ENCODE results near the gene PDE4DIP.
"Not testable (repeated sequence)": the region's sequence is repeated elsewhere in the genome, so short reads cannot be mapped to it uniquely, and the experiment has no call there.

The PDE4DIP gene

GRCh38 chr1:148844220-148844619 lies at the start of gene PDE4DIP:
Gene PDE4DIP, plus strand, starts transcription at chr1:148844428. Its CDS starts 347 bp downstream, at chr1:148844775.
- DNase-seq (ENCODE audit: low spot score), result not testable (repeated sequence)

GRCh38 chr1:148808268-148808928 lies 35.8 kb upstream of the PDE4DIP start:
- not testable (repeated sequence) for DNase-seq (ENCODE audit: low spot score)

- DNase-seq (ENCODE audit: low spot score), result not testable (repeated sequence)
Observed at GRCh38 chr1:148808929-148809283, 35.3 kb upstream of the PDE4DIP start.

- DNase-seq (ENCODE audit: low spot score), result not testable (repeated sequence)
Observed at GRCh38 chr1:148822180-148822579, 22.0 kb upstream of the PDE4DIP start.

GRCh38 chr1:148823822-148824221 lies 20.4 kb upstream of the PDE4DIP start:
- not testable (repeated sequence) for DNase-seq (ENCODE audit: low spot score)

GRCh38 chr1:148825029-148825428 lies 19.2 kb upstream of the PDE4DIP start:
- DNase-seq (ENCODE audit: low spot score), result not testable (repeated sequence)

GRCh38 chr1:148828531-148828930 lies 15.7 kb upstream of the PDE4DIP start:
- not testable (repeated sequence) for DNase-seq (ENCODE audit: low spot score)

- not testable (repeated sequence) for DNase-seq (ENCODE audit: low spot score)
Observed at GRCh38 chr1:148828962-148829361, 15.3 kb upstream of the PDE4DIP start.

- DNase-seq (ENCODE audit: low spot score), result not testable (repeated sequence)
Observed at GRCh38 chr1:148829365-148829764, 14.9 kb upstream of the PDE4DIP start.

GRCh38 chr1:148841262-148841661 lies 3.0 kb upstream of the PDE4DIP start:
- not testable (repeated sequence) for DNase-seq (ENCODE audit: low spot score)

- DNase-seq (ENCODE audit: low spot score), result not testable (repeated sequence)
Observed at GRCh38 chr1:148844651-148845050, 423 bp downstream of the PDE4DIP start.

GRCh38 chr1:148845068-148845467 lies 840 bp downstream of the PDE4DIP start:
- DNase-seq (ENCODE audit: low spot score), result not testable (repeated sequence)

GRCh38 chr1:148850347-148850746 lies 6.1 kb downstream of the PDE4DIP start:
- not testable (repeated sequence) for DNase-seq (ENCODE audit: low spot score)

GRCh38 chr1:148850840-148851239 lies 6.6 kb downstream of the PDE4DIP start:
- not testable (repeated sequence) for DNase-seq (ENCODE audit: low spot score)

- not testable (repeated sequence) for DNase-seq (ENCODE audit: low spot score)
Observed at GRCh38 chr1:148851684-148852083, 7.5 kb downstream of the PDE4DIP start.

GRCh38 chr1:148853363-148853762 lies 9.1 kb downstream of the PDE4DIP start:
- not testable (repeated sequence) for DNase-seq (ENCODE audit: low spot score)

- DNase-seq (ENCODE audit: low spot score), result not testable (repeated sequence)
Observed at GRCh38 chr1:148854063-148854462, 9.8 kb downstream of the PDE4DIP start.

- DNase-seq (ENCODE audit: low spot score), result not testable (repeated sequence)
Observed at GRCh38 chr1:148855367-148855766, 11.1 kb downstream of the PDE4DIP start.

GRCh38 chr1:148860049-148860448 lies 15.8 kb downstream of the PDE4DIP start:
- DNase-seq (ENCODE audit: low spot score), result not testable (repeated sequence)

GRCh38 chr1:148860579-148861259 lies 16.5 kb downstream of the PDE4DIP start:
- not testable (repeated sequence) for DNase-seq (ENCODE audit: low spot score)

GRCh38 chr1:148862590-148862989 lies 18.4 kb downstream of the PDE4DIP start:
- not testable (repeated sequence) for DNase-seq (ENCODE audit: low spot score)

GRCh38 chr1:148868924-148869633 lies 24.9 kb downstream of the PDE4DIP start:
- not testable (repeated sequence) for DNase-seq (ENCODE audit: low spot score)

GRCh38 chr1:148869634-148869961 lies 25.4 kb downstream of the PDE4DIP start:
- DNase-seq (ENCODE audit: low spot score), result not testable (repeated sequence)

Measured in kidney capillary endothelial cell (primary cell).